HG02870 (cell line): Measurements from ENCODE around the gene PRKX.
"Not testable (repeated sequence)": the region's sequence is repeated elsewhere in the genome, so short reads cannot be mapped to it uniquely, and the experiment has no call there.

Experiments used
- ATAC-seq: cut with Tn5 transposase; IDR thresholded peaks from one replicate; pipeline ENCODE4 v1.9.1; 2021; ENCODE audit warnings: mild to moderate bottlenecking, moderate library complexity; ENCODE audit not compliant: unreplicated experiment

The PRKX gene

GRCh38 chrX:3663576-3664250 is 49.7 kb downstream of the PRKX start:
- ATAC-seq, result peak; percentile 72

DNA sequence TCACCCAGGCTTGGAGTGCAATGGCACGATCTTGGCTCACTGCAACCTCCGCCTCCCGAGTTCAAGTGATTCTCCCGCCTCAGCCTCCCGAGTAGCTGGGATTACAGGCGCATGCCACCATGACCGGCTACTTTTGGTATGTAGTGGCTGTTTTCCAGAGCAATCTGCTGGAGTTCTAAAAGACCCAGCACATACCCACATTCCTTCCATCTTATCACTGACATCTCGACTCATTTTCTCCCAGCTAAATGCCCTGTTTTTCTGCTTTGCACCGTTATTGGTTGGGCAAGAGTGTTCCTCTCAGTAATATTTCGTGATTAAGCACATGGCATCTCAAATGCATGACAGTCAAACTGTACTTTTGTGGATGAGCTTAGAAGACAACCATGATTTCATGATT is 53.7 kb downstream of the PRKX start:
- ATAC-seq, result no peak

GRCh38 chrX:3655181-3655580 is 58.3 kb downstream of the PRKX start:
- ATAC-seq, result no peak

DNA sequence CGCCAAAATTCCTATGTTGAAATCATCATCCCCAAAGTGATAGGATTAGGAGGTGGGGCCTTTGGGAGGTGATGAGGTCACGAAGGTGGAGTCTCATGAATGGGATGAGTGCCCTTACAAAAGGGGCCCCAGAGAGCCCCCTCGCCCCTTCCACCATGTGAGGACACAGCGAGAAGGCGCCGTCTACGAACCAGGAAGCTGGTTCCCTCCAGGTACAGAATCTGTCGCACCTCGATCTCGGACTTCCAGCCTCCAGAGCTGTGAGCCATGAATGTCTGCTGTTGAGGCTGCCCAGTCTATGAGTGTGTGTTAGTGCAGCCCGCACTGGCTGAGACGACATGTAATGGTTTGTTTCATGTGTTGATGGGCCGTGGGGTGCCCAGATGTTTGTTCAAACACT is 60.3 kb downstream of the PRKX start:
- ATAC-seq, result no peak

- no peak for ATAC-seq
These were observed 62.2 kb downstream of the PRKX start for GRCh38 chrX:3651277-3651676.

DNA sequence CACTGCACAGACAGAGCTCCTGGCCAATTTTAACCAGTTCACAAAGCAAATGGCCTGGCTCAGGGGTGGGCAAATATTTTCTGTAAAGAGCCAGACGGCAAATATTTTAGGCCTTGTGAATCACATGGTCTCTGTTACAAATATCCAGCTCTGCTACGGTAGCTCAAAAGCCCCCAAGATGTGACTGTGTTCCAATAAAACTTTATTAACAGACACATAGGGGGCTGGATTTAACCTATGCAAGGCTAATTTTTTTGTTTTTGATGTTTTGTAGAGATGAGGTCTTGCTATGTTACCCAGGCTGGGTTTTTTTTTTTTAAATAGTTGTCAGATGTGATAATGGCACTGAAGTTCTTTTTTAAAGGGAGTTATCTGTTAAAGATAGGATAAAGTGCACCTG is 65.4 kb downstream of the PRKX start:
- ATAC-seq, result no peak

GRCh38 chrX:3639858-3640631 is 73.4 kb downstream of the PRKX start:
- not testable (repeated sequence) for ATAC-seq

- ATAC-seq, result no peak
These were observed 74.2 kb downstream of the PRKX start for GRCh38 chrX:3639236-3639635.

DNA sequence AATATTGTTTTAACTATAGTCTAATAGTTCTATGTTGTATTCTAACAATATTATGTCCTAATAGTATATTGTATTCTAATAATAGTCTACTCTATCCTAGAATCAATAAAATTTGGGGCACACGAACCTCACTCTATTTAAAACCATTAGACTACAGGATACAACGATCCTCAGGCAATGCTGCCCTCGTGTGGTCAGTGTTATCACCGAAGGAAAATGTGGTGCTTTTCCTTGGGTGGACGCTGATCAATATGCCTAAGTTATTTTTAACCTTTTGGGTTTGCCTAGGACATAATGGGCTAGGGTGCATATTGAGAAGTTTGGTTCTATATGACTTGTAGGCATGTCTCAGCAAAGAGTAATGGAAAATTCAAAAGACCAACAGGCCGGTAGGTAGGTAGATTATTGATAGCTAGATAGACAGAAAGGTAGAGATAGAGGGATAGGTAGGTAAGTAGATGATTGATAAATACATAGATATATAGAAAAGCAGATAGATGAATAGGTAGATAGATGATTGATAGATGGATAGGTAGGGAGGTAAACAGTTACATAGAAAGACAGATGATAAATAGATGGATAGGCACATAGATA is 75.1 kb downstream of the PRKX start:
- peak; percentile 72 for ATAC-seq

GRCh38 chrX:3636803-3637202 is 76.6 kb downstream of the PRKX start:
- ATAC-seq, result no peak

DNA sequence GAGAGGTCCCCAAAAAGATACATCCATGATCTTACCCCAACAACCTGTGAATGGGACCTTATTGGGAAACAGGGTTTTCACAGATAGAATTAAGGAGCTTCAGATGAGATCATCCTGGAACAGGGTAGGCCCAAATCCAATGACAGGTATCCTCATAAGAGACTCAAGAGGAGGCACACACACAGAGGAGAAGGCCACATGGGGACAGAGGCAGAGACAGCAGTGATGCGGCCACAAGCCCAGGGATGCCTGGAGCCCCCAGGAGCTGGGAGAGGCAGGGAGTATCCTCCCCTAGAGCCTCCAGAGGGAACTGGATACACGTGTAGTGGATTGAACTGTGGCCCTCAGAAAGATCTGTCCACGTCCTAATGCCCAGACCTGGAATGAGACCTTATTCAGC is 82.3 kb downstream of the PRKX start:
- ATAC-seq, result no peak

DNA sequence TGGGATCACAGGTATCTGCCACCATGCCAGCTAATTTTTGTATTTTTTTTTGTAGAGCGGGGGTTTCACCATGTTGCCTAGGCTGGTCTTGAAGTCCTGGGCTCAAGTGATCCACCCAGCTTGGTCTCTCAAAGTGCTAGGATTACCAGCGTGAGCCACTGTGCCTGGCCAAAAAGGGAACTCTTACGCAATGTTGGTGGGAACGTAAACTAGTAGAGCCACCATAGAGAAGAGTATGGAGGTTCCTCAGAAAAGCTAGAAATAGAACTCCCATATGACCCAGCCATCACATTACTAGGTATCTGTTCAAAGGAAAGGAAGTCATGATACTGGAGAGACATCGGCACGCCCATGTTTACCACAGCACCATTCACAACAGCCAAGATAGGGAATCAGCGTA is 85.9 kb downstream of the PRKX start:
- no peak for ATAC-seq

- no peak for ATAC-seq
These were observed 92.0 kb downstream of the PRKX start for GRCh38 chrX:3621414-3621813.

GRCh38 chrX:3611744-3612143 is 101.7 kb downstream of the PRKX start:
- ATAC-seq, result not testable (repeated sequence)

DNA sequence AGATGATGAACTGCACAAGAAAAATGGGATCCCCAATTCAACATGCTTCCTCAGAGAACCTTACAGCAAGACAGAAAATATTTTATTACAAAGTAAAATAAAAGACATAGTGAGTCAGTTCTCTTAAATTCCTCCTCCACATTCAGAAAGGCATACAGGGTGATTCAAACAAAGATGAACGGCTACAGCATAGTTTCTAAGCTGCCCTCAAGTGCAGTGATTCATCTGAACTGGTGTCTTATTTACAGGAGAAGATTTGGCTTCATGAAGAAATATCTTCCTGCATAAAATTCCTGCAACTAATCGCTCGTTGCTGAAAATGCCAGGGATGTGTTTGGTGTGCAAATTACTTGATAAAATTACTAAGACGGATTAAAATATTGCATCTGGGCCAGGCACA is 103.6 kb downstream of the PRKX start:
- ATAC-seq, result no peak

GRCh38 chrX:3603026-3603661 is 110.3 kb downstream of the PRKX start:
- no peak for ATAC-seq

DNA sequence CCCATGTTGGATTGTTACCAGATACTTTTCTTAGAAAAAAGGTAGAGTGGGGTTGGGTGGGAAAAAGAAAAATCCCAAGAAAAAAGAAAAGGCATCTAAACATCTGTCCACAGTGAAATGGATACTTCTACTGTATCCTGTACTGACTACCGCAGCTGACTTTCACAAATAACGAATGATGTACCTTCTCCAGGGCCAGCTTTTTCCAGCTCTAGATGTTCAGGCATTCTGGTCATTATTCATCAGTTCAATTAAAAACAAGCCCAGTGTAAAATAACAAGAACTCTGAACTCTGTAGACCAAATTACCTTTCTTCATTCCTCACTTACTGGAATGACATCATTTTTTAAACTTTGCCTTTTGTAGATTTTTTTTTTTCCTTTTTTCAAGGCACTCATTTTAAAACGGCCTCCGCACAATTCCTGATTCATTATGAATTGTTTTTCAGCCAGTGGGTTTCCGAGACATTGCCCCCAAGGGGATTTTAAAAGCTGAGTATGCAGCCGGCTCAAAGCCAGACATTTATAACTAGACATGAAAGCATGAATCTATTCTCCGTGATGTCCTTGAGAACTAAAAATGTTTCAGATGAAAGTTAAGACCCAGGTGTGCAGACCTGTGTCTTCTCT is 113.5 kb downstream of the PRKX start:
- ATAC-seq, result no peak

DNA sequence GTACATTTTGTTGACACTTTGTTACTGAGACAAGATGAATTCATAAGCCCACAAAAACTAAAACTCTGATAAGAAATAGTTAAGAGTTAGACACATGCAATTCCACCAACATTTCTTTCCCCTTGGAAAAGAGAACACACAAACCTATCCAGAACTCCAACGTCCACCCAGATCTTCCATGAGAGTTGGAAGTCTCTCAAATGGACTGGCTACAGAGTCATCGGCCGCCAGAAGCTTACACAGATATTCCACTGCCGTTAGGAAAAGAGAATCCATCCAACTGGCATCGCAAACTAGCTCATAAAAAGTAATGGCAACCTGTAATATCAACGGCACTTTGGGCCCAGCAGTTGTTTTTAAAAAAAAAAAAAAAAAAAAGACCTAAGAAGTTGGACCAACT is 114.7 kb downstream of the PRKX start:
- no peak for ATAC-seq

DNA sequence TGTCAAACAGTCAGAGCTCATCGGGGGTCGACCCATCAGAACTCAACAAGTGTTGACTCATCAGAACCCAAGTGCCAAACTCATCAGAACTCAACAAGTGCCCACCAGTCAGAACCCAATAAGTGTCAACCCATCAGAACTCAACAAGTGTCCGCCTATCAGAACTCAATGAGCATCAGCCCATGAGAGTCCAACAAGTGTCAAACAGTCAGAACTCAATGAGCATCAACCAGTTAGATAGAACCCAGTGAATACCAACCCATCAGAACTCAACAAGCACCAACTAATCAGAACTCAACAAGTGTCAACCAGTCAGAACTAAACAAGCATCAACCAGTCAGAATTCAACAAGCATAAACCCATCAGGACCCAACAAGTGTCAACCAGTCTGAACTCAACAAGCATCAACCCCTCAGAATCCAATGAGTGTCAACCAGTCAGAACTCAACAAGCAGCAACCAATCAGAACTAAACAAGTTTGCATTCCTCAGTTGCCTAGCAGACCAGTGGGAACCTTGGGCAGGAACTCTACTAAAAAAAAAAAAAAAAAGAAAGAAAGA is 115.3 kb downstream of the PRKX start:
- ATAC-seq, result no peak

DNA sequence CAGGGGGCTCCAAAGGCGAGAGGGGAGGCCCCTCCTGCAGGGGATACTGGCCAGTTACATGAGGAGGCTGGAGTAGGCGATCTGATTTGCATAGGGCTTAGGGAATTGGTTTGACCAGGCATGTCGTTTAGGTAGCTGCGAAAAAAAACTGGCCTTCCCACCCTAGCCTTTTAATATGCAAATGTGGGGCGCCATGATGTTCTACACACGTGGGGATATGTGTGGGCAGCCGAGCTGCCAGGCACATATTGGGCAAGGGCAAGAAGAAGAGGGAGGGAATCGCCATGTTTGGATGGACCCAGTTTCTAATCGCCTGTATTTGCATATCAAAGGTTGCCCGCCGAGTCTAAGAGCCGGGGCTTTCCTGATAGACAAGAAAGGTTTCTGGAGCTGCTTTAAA is 121.3 kb downstream of the PRKX start:
- no peak for ATAC-seq

DNA sequence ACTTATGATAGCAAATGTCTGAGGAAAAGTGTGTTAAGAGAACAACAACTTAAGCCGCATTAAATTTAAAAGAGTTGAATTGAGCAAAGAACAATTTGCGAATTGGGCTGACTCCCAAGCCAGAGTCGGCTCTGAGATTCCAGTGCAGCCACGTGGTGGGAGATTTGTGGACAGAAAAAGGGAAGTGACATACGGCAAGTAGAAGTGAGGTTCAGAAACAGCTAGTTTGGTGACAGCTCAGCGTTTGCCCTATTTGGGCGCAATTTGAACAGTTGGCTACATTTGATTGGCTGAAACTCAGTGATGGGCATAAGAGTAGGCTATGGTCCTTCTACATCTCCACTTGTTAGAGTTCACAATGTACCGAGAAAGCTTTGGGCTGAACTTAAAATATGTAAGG is 124.0 kb downstream of the PRKX start:
- ATAC-seq, result no peak
